ENCODE measurements around the gene CADPS2.

Gene CADPS2

GRCh38 chr7:122515404-122515803 is 370.9 kb downstream of the CADPS2 start:
- DNase-seq: no peak

- DNase-seq: no peak
Measured at GRCh38 chr7:122511268-122511667, 375.0 kb downstream of the CADPS2 start.

DNA sequence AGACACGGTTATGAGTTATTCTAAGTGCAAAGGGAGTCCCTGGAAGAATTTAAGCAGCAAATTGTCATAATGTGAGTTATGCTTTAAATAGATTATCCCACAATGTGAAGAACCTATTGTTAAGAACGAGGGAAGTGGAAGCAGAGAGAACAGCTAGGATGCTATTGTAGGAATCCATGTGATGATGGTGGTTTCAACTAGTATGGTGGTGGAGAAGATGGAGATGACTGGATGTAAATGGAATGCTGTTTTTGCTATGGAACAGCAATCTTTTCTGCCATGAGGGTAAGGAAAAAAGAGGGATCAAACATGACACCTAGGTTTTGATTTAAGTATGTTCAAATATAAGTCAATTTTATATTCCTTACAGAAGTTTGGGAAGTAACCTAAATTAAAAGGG is 378.7 kb downstream of the CADPS2 start:
- no peak for DNase-seq

DNA sequence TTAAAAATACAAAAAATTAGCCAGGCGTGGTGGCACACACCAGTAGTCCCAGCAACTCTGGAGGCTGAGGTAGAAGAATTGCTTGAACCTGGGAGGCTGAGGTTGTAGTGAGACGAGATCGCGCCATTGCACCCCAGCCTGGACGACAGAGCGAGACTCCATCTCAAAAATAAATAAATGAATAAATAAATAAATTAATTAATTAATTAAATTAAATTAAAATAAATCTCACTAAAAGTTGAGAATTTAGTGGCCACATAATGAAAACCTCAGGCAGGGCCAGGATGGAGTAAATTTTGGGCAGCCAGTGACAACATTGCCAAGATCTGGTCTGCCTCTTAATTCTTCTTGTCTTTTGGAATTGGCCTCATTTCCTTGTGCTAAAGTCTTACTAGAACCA is 394.3 kb downstream of the CADPS2 start:
- no peak for DNase-seq

DNA sequence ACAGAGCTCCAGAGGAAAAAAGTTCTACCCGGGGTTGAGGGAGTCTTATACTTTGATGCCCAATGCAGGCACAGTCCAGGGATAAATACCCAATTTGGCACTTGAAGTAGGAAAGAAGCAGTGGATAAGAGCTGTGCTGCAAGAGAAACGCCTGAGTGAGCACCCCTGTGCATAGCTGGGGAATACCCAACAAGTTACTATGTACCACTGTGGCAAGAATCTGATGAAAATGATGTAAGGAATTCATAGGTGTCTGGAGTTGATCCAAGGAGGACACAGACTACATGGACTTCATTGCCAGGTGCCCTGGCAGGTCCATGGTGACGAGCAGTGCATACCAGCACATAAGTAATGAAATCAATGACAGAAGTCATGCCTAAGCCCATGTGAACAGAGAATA is 398.0 kb downstream of the CADPS2 start:
- DNase-seq: no peak

GRCh38 chr7:122487131-122487530 is 399.1 kb downstream of the CADPS2 start:
- no peak for DNase-seq

DNA sequence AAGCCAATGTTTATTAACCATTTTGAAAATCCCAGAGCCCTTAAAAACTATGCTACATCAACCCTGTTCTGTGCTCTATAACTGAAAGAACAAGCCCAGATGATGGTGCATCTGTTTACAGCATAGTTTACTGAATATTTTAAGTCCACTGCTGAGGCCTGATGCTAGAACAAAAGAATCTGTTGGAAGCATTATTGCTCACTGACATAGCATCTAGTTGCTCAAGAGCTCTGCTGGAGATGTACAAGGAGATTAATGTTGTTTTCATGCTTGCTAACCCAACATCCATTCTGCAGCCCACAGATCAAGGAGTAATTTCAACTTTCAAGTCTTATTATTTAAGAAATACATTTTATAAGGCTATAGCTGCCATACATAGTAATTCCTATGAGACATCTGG is 400.4 kb downstream of the CADPS2 start:
- DNase-seq: no peak

GRCh38 chr7:122482212-122482611 is 404.0 kb downstream of the CADPS2 start:
- no peak for DNase-seq

- no peak for DNase-seq
Measured at GRCh38 chr7:122470859-122471258, 415.4 kb downstream of the CADPS2 start.

- no peak for DNase-seq
Measured at GRCh38 chr7:122468945-122469344, 417.3 kb downstream of the CADPS2 start.

DNA sequence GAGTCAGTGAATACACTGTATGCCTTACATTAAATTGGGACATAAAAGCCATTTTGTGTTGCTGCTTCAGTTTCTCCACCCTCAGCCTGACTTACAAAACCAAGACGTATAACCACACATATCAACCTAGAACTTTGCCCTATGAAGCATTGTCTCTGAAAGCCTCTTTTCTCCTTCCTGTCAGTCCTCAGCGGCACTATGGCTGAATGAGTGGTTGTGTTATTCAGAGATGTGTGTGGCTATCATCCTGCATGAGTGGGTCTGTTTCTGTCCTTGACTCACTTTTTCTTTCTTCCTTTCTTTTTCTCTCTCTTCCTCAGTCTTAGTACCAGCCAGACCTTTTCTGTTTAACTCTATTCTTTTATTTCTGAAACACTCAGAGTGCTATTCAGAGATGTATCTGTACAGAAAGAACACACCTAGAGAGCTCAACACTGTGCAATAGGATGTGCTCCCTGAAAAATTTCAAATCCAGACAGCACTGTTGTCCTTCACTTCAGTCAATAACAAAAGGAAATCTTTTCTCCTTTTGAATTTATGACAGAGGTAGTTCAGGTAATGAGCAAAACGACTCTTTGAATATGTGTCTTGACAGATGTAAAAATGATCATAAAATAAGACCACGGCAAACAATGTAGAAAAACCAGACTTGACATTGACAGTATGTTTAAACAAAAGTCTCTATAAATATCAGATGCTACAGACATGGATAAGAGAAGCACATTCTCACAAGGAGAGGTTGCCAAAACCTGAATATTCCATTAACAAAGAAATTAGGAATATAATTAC is 418.4 kb downstream of the CADPS2 start:
- DNase-seq: no peak

- no peak for DNase-seq
Measured at GRCh38 chr7:122465296-122465695, 421.0 kb downstream of the CADPS2 start.

- DNase-seq: no peak
Measured at GRCh38 chr7:122463631-122464030, 422.6 kb downstream of the CADPS2 start.

DNA sequence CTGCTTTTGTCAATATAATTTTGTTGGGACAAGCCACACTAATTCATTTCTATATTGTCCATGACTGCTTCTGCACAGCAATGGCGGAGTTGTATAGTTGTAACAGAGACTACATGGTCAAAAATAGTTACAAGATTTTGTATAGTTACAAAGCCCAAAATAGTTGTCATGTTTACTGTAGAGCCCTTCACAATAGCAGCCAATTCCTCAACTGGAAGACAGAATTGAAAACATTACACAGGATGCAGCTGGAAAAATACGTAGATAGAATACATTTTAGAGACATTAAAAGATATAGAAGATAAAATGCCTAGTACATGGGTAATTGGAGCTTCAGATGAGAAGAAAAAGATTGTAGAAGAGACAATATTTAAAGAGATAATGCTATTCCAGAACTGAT is 425.3 kb downstream of the CADPS2 start:
- DNase-seq: no peak

GRCh38 chr7:122457969-122458368 is 428.3 kb downstream of the CADPS2 start:
- no peak for DNase-seq

DNA sequence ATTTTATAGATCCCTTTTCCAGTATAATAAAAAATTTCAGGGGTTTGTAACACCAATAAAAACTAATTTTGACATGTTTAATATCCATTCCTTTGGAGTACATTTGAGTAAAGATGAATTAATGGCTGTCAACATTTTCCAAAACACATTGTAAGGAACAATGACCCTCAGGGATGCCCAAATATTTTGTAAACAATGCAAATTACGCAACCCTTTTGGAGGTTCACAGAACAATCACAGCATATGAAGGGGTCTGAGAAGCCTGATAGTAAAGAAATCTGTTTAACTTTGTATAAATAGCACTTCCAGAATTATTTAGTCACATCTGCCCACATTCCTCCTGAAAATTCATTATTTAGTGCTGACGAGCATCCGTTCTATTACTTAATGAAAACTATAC is 428.9 kb downstream of the CADPS2 start:
- no peak for DNase-seq

GRCh38 chr7:122454776-122455507 is 431.3 kb downstream of the CADPS2 start:
- DNase-seq: no peak

DNA sequence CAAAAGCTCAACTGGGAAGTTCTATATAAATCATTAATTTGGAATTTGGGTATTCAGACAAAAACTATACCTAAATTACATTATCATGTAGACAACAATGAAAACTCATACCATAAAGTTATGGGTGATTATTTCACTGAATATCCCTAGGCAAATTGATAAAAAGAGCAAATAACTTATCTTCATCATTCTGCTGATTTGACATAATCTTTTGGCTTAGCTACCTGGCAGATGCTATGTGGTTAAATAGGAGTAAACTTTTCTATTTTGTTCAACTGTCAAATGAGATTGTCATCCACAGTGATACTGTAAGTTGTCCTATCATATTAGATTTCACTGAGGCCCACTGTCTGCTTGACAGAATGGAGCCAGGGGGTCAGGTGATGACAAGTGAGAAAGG is 432.8 kb downstream of the CADPS2 start:
- no peak for DNase-seq

GRCh38 chr7:122448893-122449589 is 437.2 kb downstream of the CADPS2 start:
- no peak for DNase-seq

- no peak for DNase-seq
Measured at GRCh38 chr7:122442929-122443328, 443.3 kb downstream of the CADPS2 start.

- DNase-seq: no peak
Measured at GRCh38 chr7:122438492-122438891, 447.8 kb downstream of the CADPS2 start.

- DNase-seq: no peak
Measured at GRCh38 chr7:122438006-122438405, 448.3 kb downstream of the CADPS2 start.

DNA sequence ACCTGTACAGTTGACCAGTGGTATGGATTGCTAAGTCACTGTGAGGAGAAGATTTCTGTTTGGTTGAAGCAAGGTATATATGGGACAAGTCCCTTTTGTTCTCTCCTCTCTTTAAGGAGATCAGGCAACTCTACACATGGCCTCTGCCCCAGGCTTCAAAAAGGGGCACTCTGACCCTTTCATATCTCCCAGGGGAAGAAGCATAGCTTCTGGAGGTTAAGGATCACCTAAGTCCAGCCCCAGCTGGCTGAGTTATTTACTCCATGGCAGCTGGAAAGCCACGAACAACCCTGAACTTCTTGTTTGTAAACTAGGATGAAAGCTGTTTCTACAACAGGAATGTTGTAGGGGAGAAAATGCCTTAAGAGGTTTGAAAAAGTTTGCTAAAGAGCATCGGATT is 452.5 kb downstream of the CADPS2 start:
- no peak for DNase-seq

GRCh38 chr7:122430710-122431109 is 455.6 kb downstream of the CADPS2 start:
- DNase-seq: no peak

Measured in activated CD4-positive, alpha-beta T cell treated with anti-CD3 and anti-CD28 coated beads, Interleukin-2, amount 50 U/mL, for 4 hours (primary cell).